ENCODE measurements around the gene ACSL5.

The ACSL5 gene

DNA sequence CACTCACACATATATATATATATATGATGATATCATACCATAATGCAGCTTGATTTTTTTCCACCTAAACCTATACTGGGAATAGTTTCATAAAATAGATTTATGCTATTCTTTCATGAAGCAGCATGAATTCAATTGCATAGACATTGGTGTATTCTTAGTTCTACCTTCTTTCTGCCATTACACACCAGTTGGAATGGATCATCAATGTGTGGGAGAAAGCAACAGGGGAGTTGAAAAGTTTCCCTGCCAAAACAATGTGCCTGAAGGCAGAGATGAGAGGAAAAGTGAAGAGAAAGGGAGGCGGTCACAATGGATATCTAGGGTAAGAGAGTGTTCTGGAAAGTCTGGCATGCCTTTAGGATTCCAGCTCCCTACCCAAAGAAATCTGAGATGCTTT is 25.2 kb upstream of the ACSL5 start:
- no peak for TF ChIP-seq EZH2 (IDR thresholded peaks at IDR 0.05; ENCODE audit: borderline replicate concordance, low read length)
- TF ChIP-seq, protein P1, sequence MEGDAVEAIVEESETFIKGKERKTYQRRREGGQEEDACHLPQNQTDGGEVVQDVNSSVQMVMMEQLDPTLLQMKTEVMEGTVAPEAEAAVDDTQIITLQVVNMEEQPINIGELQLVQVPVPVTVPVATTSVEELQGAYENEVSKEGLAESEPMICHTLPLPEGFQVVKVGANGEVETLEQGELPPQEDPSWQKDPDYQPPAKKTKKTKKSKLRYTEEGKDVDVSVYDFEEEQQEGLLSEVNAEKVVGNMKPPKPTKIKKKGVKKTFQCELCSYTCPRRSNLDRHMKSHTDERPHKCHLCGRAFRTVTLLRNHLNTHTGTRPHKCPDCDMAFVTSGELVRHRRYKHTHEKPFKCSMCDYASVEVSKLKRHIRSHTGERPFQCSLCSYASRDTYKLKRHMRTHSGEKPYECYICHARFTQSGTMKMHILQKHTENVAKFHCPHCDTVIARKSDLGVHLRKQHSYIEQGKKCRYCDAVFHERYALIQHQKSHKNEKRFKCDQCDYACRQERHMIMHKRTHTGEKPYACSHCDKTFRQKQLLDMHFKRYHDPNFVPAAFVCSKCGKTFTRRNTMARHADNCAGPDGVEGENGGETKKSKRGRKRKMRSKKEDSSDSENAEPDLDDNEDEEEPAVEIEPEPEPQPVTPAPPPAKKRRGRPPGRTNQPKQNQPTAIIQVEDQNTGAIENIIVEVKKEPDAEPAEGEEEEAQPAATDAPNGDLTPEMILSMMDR (IDR thresholded peaks at IDR 0.05; ENCODE audit: low read length) = no peak
- H3F3A ChIP-seq (ENCODE audit: insufficient read depth, low read length) = no peaks in the 10 kb centered on the region
- no peaks in the 10 kb centered on the region for H3K4me1 ChIP-seq (ENCODE audit: insufficient read depth, low read length, severe bottlenecking)
- H4K20me1 ChIP-seq (ENCODE audit: insufficient read depth, low read length) = no peaks in the 10 kb centered on the region
- no peaks in the 10 kb centered on the region for H3K79me2 ChIP-seq (ENCODE audit: insufficient read depth, low read length)
- no peaks in the 10 kb centered on the region for H3K9me2 ChIP-seq (ENCODE audit: low read depth, low read length)
- H3K27me3 ChIP-seq (ENCODE audit: insufficient read depth, low read length) = no peaks in the 10 kb centered on the region; the same call in 1 of the 2 replicates
- H3K9me3 ChIP-seq (ENCODE audit: low read length) = no peaks in the 10 kb centered on the region
- no peak overlapping the region for H3K4me3 ChIP-seq (ENCODE audit: low read depth, low read length, poor library complexity, severe bottlenecking)
- H3K27ac ChIP-seq (ENCODE audit: low read depth, low read length, poor library complexity, severe bottlenecking) = no peak overlapping the region
- H3K4me2 ChIP-seq (ENCODE audit: low read length) = no peak overlapping the region
- H3K9ac ChIP-seq (ENCODE audit: low read length) = no peak overlapping the region
- no peaks in the 10 kb centered on the region for H3K36me3 ChIP-seq (ENCODE audit: insufficient read depth, low read length)
- H2AFZ ChIP-seq (ENCODE audit: low read length) = no peak overlapping the region

DNA sequence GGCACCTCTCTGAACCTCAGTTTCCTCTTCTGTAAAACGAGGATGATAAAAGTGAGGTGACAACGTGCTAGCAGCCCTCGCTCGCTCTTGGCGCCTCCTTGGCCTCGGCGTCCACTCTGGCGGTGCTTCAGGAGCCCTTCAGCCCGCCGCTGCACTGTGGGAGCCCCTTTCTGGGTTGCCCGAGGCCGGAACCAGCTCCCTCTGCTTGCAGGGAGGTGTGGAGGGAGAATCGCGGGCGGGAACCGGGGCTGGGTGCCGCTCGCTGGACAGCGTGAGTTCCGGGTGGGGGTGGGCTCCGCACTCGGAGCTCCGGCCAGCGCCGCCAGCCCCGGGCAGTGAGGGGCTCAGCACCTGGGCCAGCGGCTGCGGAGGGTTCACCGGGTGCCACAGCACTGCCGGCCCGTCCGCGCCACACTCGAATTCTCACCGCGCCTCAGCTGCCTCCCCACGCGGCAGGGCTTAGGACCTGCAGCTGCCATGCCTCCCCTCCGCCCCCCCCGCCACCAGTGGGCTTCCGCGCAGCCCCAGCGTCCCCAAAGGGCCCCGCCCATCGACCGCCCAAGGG is 24.3 kb upstream of the ACSL5 start:
- Histone ChIP-seq H2AFZ (ENCODE audit: low read length) (no peak overlapping the region), H3K4me3 (ENCODE audit: low read depth, low read length, poor library complexity, severe bottlenecking) (no peak overlapping the region), H4K20me1 (ENCODE audit: insufficient read depth, low read length) (no peaks in the 10 kb centered on the region), H3K9me2 (ENCODE audit: low read depth, low read length) (no peaks in the 10 kb centered on the region), H3K27ac (ENCODE audit: low read depth, low read length, poor library complexity, severe bottlenecking) (no peak overlapping the region), H3F3A (ENCODE audit: insufficient read depth, low read length) (no peaks in the 10 kb centered on the region), H3K9me3 (ENCODE audit: low read length) (no peaks in the 10 kb centered on the region), H3K36me3 (ENCODE audit: insufficient read depth, low read length) (no peaks in the 10 kb centered on the region), H3K9ac (ENCODE audit: low read length) (no peak overlapping the region), H3K4me2 (ENCODE audit: low read length) (no peak overlapping the region), H3K4me1 (ENCODE audit: insufficient read depth, low read length, severe bottlenecking) (no peaks in the 10 kb centered on the region), H3K79me2 (ENCODE audit: insufficient read depth, low read length) (no peaks in the 10 kb centered on the region), H3K27me3 (ENCODE audit: insufficient read depth, low read length) (no peaks in the 10 kb centered on the region; the same call in 1 of the 2 replicates)
- TF ChIP-seq EZH2 (IDR thresholded peaks at IDR 0.05; ENCODE audit: borderline replicate concordance, low read length) = no peak
- TF ChIP-seq, protein P1 (IDR thresholded peaks at IDR 0.05; ENCODE audit: low read length) = no peak

DNA sequence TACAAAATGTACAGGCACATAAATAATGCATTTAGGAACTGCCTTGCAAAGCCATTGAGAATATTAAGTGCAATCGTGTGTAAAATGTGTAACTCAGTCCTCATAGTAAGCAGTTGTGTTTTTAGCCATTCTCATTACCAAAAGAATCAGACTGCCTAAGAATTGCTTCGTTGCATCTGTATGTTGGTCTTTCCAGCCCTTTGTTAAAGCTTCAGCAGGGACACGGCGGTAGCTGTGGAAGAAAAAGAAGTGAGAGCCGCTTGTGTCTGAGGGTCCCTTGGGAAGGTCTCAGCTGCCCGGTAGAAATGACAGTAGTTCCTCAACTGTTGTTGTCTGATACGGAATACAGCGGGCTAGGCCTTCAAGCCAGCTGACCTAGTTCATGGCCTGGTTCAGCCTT is 22.8 kb upstream of the ACSL5 start:
- no peaks in the 10 kb centered on the region for H3F3A ChIP-seq (ENCODE audit: insufficient read depth, low read length)
- no peak overlapping the region for H3K4me2 ChIP-seq (ENCODE audit: low read length)
- H3K4me3 ChIP-seq (ENCODE audit: low read depth, low read length, poor library complexity, severe bottlenecking) = no peak overlapping the region
- no peaks in the 10 kb centered on the region for H3K4me1 ChIP-seq (ENCODE audit: insufficient read depth, low read length, severe bottlenecking)
- no peak overlapping the region for H2AFZ ChIP-seq (ENCODE audit: low read length)
- no peaks in the 10 kb centered on the region for H4K20me1 ChIP-seq (ENCODE audit: insufficient read depth, low read length)
- no peaks in the 10 kb centered on the region for H3K9me2 ChIP-seq (ENCODE audit: low read depth, low read length)
- H3K9ac ChIP-seq (ENCODE audit: low read length) = no peak overlapping the region
- H3K27me3 ChIP-seq (ENCODE audit: insufficient read depth, low read length) = no peaks in the 10 kb centered on the region; the same call in 1 of the 2 replicates
- no peaks in the 10 kb centered on the region for H3K79me2 ChIP-seq (ENCODE audit: insufficient read depth, low read length)
- no peak overlapping the region for H3K27ac ChIP-seq (ENCODE audit: low read depth, low read length, poor library complexity, severe bottlenecking)
- no peaks in the 10 kb centered on the region for H3K9me3 ChIP-seq (ENCODE audit: low read length)
- no peak for TF ChIP-seq EZH2 (IDR thresholded peaks at IDR 0.05; ENCODE audit: borderline replicate concordance, low read length)
- TF ChIP-seq, protein P1 (IDR thresholded peaks at IDR 0.05; ENCODE audit: low read length) = no peak
- H3K36me3 ChIP-seq (ENCODE audit: insufficient read depth, low read length) = no peaks in the 10 kb centered on the region

All from OCI-LY1 (cell line).